SU-DHL-6 (cell line): Measurements from ENCODE around the gene WDR62.

Experiments
- H2AFZ ChIP-seq: fragments of 200-600 bp; sonication (generic); 2 replicates; pipeline ENCODE4 v1.6.1; 2014; ENCODE audit warnings: low read depth, mild to moderate bottlenecking, moderate library complexity, mixed read lengths, antibody characterized with exemption, low read length; ENCODE audit not compliant: severe bottlenecking
- H3F3A ChIP-seq: fragments of 200-600 bp; shearing (Covaris generic); 2 replicates; pipeline ENCODE4 v1.6.0; 2016; ENCODE audit warnings: antibody characterized with exemption, mild to moderate bottlenecking; ENCODE audit not compliant: insufficient read depth
- H3K27ac ChIP-seq: fragments of 200-600 bp; sonication (generic); 2 replicates; pipeline ENCODE4 v1.5.1; 2016; ENCODE audit warnings: low read depth, mild to moderate bottlenecking, low read length, moderate library complexity, mixed read lengths
- H3K27me3 ChIP-seq: fragments of 200-600 bp; sonication (generic), shearing (Covaris generic); 2 replicates; pipeline ENCODE4 v1.6.0; 2014; ENCODE audit warnings: mild to moderate bottlenecking, low read length
- H3K36me3 ChIP-seq: fragments of 200-600 bp; sonication (generic); 2 replicates; pipeline ENCODE4 v1.6.1; 2014; ENCODE audit warnings: mild to moderate bottlenecking, low read length, mixed read lengths
- H3K4me2 ChIP-seq: fragments of 300-600, 200-600 bp; shearing (Covaris generic), sonication (generic); 2 replicates; pipeline ENCODE4 v1.6.0; 2014; ENCODE audit warnings: low read length, low read depth, mild to moderate bottlenecking; ENCODE audit not compliant: poor library complexity, severe bottlenecking
- H3K4me3 ChIP-seq: fragments of 200-600 bp; sonication (generic); 2 replicates; pipeline ENCODE4 v1.5.1; 2014; ENCODE audit warnings: antibody characterized with exemption, low read length, mild to moderate bottlenecking, mixed read lengths; ENCODE audit not compliant: insufficient read depth, poor library complexity, severe bottlenecking
- H3K79me2 ChIP-seq: fragments of 200-600 bp; sonication (generic); 2 replicates; pipeline ENCODE4 v1.6.1; 2014; ENCODE audit warnings: mild to moderate bottlenecking, low read length, moderate library complexity; ENCODE audit not compliant: insufficient read depth
- H3K9ac ChIP-seq: fragments of 200-600 bp; sonication (generic); 2 replicates; pipeline ENCODE4 v1.7.0; 2014; ENCODE audit warnings: mild to moderate bottlenecking, low read length
- H3K9me2 ChIP-seq: fragments of 200-600 bp; sonication (generic); replicated peaks from 2 replicates; pipeline ENCODE4 v1.6.1; 2014; ENCODE audit warnings: low read length; ENCODE audit not compliant: insufficient read depth
- H3K9me3 ChIP-seq: fragments of 200-600 bp; sonication (generic); 2 replicates; pipeline ENCODE4 v1.6.1; 2014; ENCODE audit warnings: low read length, mixed read lengths; ENCODE audit not compliant: insufficient read depth
- H4K20me1 ChIP-seq: fragments of 200-600 bp; sonication (generic); 2 replicates; pipeline ENCODE4 v1.6.1; 2014; ENCODE audit warnings: low read depth, mild to moderate bottlenecking, antibody characterized with exemption, low read length, moderate library complexity, mixed read lengths
- CTCF ChIP-seq: fragments of 200-600 bp; sonication (generic); IDR thresholded peaks from one replicate; pipeline ENCODE4 v1.5.1; 2017; ENCODE audit warnings: antibody characterized with exemption, mild to moderate bottlenecking, low read length, moderate library complexity; ENCODE audit not compliant: insufficient read depth, poor library complexity, severe bottlenecking
- EZH2phosphoT487 ChIP-seq: fragments of 200-600 bp; sonication (generic), shearing (Covaris generic); conservative IDR thresholded peaks from 2 replicates; pipeline ENCODE4 v1.6.1; 2018; ENCODE audit warnings: mild to moderate bottlenecking, antibody characterized with exemption, low read length, moderate library complexity, mixed read lengths

Gene WDR62

GRCh38 chr19:36086326-36086725, 31.6 kb downstream of the WDR62 start:
- Histone ChIP-seq H3K27ac (no peak overlapping the region), H2AFZ (no peak overlapping the region), H3K4me3 (no peak overlapping the region), H3K79me2 (no peaks in the 10 kb centered on the region), H3K9me2 (no peaks in the 10 kb centered on the region), H3K4me2 (no peak overlapping the region), H3K9me3 (no peaks in the 10 kb centered on the region), H3K27me3 (no peaks in the 10 kb centered on the region), H3K36me3 (peaks cover 16% of the 10 kb centered on the region; the same call in 1 of the 2 replicates), H3F3A (no peaks in the 10 kb centered on the region), H4K20me1 (no peaks in the 10 kb centered on the region), H3K9ac (no peak overlapping the region)
- no peak for TF ChIP-seq CTCF

- H2AFZ ChIP-seq = no peak overlapping the region
- no peak overlapping the region for H3K9ac ChIP-seq
- H3K79me2 ChIP-seq = no peaks in the 10 kb centered on the region
- H3K27ac ChIP-seq = no peak overlapping the region
- H3F3A ChIP-seq = no peaks in the 10 kb centered on the region
- H3K9me2 ChIP-seq = no peaks in the 10 kb centered on the region
- H3K27me3 ChIP-seq = no peaks in the 10 kb centered on the region
- no peak overlapping the region for H3K4me2 ChIP-seq
- no peaks in the 10 kb centered on the region for H3K9me3 ChIP-seq
- no peak for TF ChIP-seq EZH2phosphoT487
- TF ChIP-seq CTCF = no peak
- H3K4me3 ChIP-seq = no peak overlapping the region
- peaks cover 5% of the 10 kb centered on the region; the same call in 1 of the 2 replicates for H3K36me3 ChIP-seq
- no peaks in the 10 kb centered on the region for H4K20me1 ChIP-seq
Measured at GRCh38 chr19:36089847-36090246, 35.1 kb downstream of the WDR62 start.

- no peak overlapping the region for H3K4me2 ChIP-seq
- no peaks in the 10 kb centered on the region for H3F3A ChIP-seq
- no peak for TF ChIP-seq CTCF
- TF ChIP-seq EZH2phosphoT487 = no peak
- H3K79me2 ChIP-seq = no peaks in the 10 kb centered on the region
- peaks cover 3% of the 10 kb centered on the region; the same call in 1 of the 2 replicates for H3K36me3 ChIP-seq
- H3K4me3 ChIP-seq = no peak overlapping the region
- H3K9ac ChIP-seq = no peak overlapping the region
- H3K27me3 ChIP-seq = no peaks in the 10 kb centered on the region
- no peaks in the 10 kb centered on the region for H4K20me1 ChIP-seq
- H3K27ac ChIP-seq = no peak overlapping the region
- no peaks in the 10 kb centered on the region for H3K9me2 ChIP-seq
- H2AFZ ChIP-seq = no peak overlapping the region
- no peaks in the 10 kb centered on the region for H3K9me3 ChIP-seq
Measured at GRCh38 chr19:36090910-36091695, 36.4 kb downstream of the WDR62 start.
